H9 (cell line): Measurements from ENCODE around the gene PEDS1. TPM values are rescaled to one million over a fixed set of nuclear protein-coding genes. Genes with fewer than 3 reads are reported as not detected.

Experiments
- DNase-seq: peaks from one replicate; pipeline ENCODE4 v3.0.0-alpha.2; 2017
- H2AFZ ChIP-seq: one replicate; pipeline ENCODE4 v1.6.1; 2013; ENCODE audit warnings: mild to moderate bottlenecking, low read length, control low read depth, moderate library complexity
- H2AK5ac ChIP-seq: 2 replicates; pipeline ENCODE4 v1.6.1; 2013; ENCODE audit warnings: low read length, control low read depth, mixed read lengths; ENCODE audit not compliant: insufficient read length
- H2BK120ac ChIP-seq: one replicate; pipeline ENCODE4 v1.6.1; 2013; ENCODE audit warnings: low read depth, mild to moderate bottlenecking, low read length, control low read depth, inconsistent platforms; ENCODE audit not compliant: poor library complexity, severe bottlenecking
- H2BK12ac ChIP-seq: 2 replicates; pipeline ENCODE4 v1.6.1; 2013; ENCODE audit warnings: low read length, control low read depth, mixed read lengths, low read depth; ENCODE audit not compliant: insufficient read length
- H2BK15ac ChIP-seq: 2 replicates; pipeline ENCODE4 v1.6.1; 2013; ENCODE audit warnings: low read depth, low read length, control low read depth
- H2BK20ac ChIP-seq: one replicate; pipeline ENCODE4 v1.6.1; 2013; ENCODE audit warnings: low read depth, mild to moderate bottlenecking, low read length, control low read depth, inconsistent platforms; ENCODE audit not compliant: poor library complexity, severe bottlenecking
- H2BK5ac ChIP-seq: 2 replicates; pipeline ENCODE4 v1.6.1; 2013; ENCODE audit warnings: low read length, control low read depth, mixed read lengths; ENCODE audit not compliant: insufficient read length
- H3K14ac ChIP-seq: 2 replicates; pipeline ENCODE4 v1.6.1; 2013; ENCODE audit warnings: low read length, control low read depth; ENCODE audit not compliant: insufficient read depth
- H3K18ac ChIP-seq: 2 replicates; pipeline ENCODE4 v1.6.1; 2013; ENCODE audit warnings: low read depth, mild to moderate bottlenecking, mixed read lengths, low read length, control low read depth; ENCODE audit not compliant: insufficient read length
- H3K23ac ChIP-seq: 2 replicates; pipeline ENCODE4 v1.6.1; 2013; ENCODE audit warnings: low read length, control low read depth, mixed read lengths, low read depth; ENCODE audit not compliant: insufficient read length
- H3K23me2 ChIP-seq: 2 replicates; pipeline ENCODE4 v1.6.1; 2013; ENCODE audit warnings: low read depth, mild to moderate bottlenecking, mixed read lengths, low read length, control low read depth; ENCODE audit not compliant: insufficient read length, poor library complexity, severe bottlenecking
- H3K27ac ChIP-seq: 2 replicates; pipeline ENCODE4 v1.5.1; 2013; ENCODE audit warnings: low read length, control low read depth, mixed read lengths, low read depth; ENCODE audit not compliant: insufficient read length
- H3K27me3 ChIP-seq: 2 replicates; pipeline ENCODE4 v1.6.1; 2013; ENCODE audit warnings: low read length, control low read depth, inconsistent platforms; ENCODE audit not compliant: insufficient read depth
- H3K4ac ChIP-seq: 2 replicates; pipeline ENCODE4 v1.6.1; 2013; ENCODE audit warnings: low read depth, mild to moderate bottlenecking, control low read depth, inconsistent platforms, low read length, moderate library complexity
- H3K4me1 ChIP-seq: 2 replicates; pipeline ENCODE4 v1.6.1; 2013; ENCODE audit warnings: low read length, control low read depth, inconsistent platforms; ENCODE audit not compliant: insufficient read depth
- H3K4me2 ChIP-seq: 2 replicates; pipeline ENCODE4 v1.6.1; 2013; ENCODE audit warnings: low read length, control low read depth, mixed read lengths; ENCODE audit not compliant: insufficient read length, insufficient read depth
- H3K56ac ChIP-seq: 2 replicates; pipeline ENCODE4 v1.6.1; 2013; ENCODE audit warnings: low read depth, mild to moderate bottlenecking, mixed read lengths, low read length, control low read depth; ENCODE audit not compliant: insufficient read length
- H3K79me1 ChIP-seq: 2 replicates; pipeline ENCODE4 v1.6.1; 2013; ENCODE audit warnings: low read depth, mild to moderate bottlenecking, moderate library complexity, low read length, control low read depth, inconsistent platforms; ENCODE audit not compliant: insufficient read depth, poor library complexity, severe bottlenecking
- H3K79me2 ChIP-seq: 2 replicates; pipeline ENCODE4 v1.6.1; 2013; ENCODE audit warnings: low read length, control low read depth, inconsistent platforms; ENCODE audit not compliant: insufficient read depth
- H3K9ac ChIP-seq: 2 replicates; pipeline ENCODE4 v1.6.1; 2013; ENCODE audit warnings: low read length, control low read depth, mixed read lengths; ENCODE audit not compliant: insufficient read length; ENCODE audit errors: extremely low read depth
- H3K9me3 ChIP-seq: one replicate; pipeline ENCODE4 v1.6.1; 2013; ENCODE audit warnings: low read depth, low read length, inconsistent platforms; ENCODE audit not compliant: control insufficient read depth
- H3T11ph ChIP-seq: one replicate; pipeline ENCODE4 v1.6.1; 2013; ENCODE audit warnings: mild to moderate bottlenecking, low read length, control low read depth, inconsistent platforms
- H4K20me1 ChIP-seq: one replicate; pipeline ENCODE4 v1.6.1; 2013; ENCODE audit not compliant: control insufficient read depth, insufficient read length, insufficient read depth
- H4K5ac ChIP-seq: 2 replicates; pipeline ENCODE4 v1.6.1; 2013; ENCODE audit warnings: low read depth, mild to moderate bottlenecking, mixed read lengths, low read length, control low read depth; ENCODE audit not compliant: insufficient read length
- H4K8ac ChIP-seq: replicated peaks from 2 replicates; pipeline ENCODE4 v1.6.1; 2013; ENCODE audit warnings: low read length, control low read depth, mixed read lengths, low read depth; ENCODE audit not compliant: insufficient read length
- H4K91ac ChIP-seq: 2 replicates; pipeline ENCODE4 v1.6.1; 2013; ENCODE audit warnings: low read depth, mild to moderate bottlenecking, moderate library complexity, mixed read lengths, low read length, control low read depth; ENCODE audit not compliant: insufficient read length
- H3K27ac Mint-ChIP-seq, 3 experiments: 2 replicates in 2 of 3; 3 replicates in 1 of 3; pipeline ENCODE4 v1.8.0; 2020 to 2021; ENCODE audit warnings: mixed read lengths in 3 of 3, mild to moderate bottlenecking in 1 of 3, moderate library complexity in 1 of 3
- H3K27me3 Mint-ChIP-seq: 2 replicates; pipeline ENCODE4 v1.8.0; 2021; ENCODE audit warnings: low read depth, mild to moderate bottlenecking, moderate library complexity, mixed read lengths
- H3K36me3 Mint-ChIP-seq, 3 experiments: 2 replicates in 2 of 3; 3 replicates in 1 of 3; pipeline ENCODE4 v1.8.0; 2020 to 2021; ENCODE audit warnings: low read depth in 3 of 3, mixed read lengths in 3 of 3; ENCODE audit not compliant: insufficient read depth in 1 of 3
- H3K4me1 Mint-ChIP-seq, 2 experiments: 2 replicates each; pipeline ENCODE4 v1.8.0; 2020; ENCODE audit warnings: mixed read lengths in 2 of 2
- H3K4me3 Mint-ChIP-seq, 2 experiments: 2 replicates in 1 of 2; 3 replicates in 1 of 2; pipeline ENCODE4 v1.8.0; 2020 to 2021; ENCODE audit warnings: mild to moderate bottlenecking in 2 of 2, mixed read lengths in 2 of 2, moderate library complexity in 1 of 2
- H3K9me3 Mint-ChIP-seq, 2 experiments: 2 replicates in 1 of 2; 3 replicates in 1 of 2; pipeline ENCODE4 v1.8.0; 2020; ENCODE audit warnings: mild to moderate bottlenecking in 2 of 2, mixed read lengths in 2 of 2, moderate library complexity in 1 of 2
- WGBS: extraction: QIAGEN DNeasy Blood & Tissue Kit; methylation state at CpG from one replicate; pipeline ENCODE4 v1.1.7; 2013; ENCODE audit warnings: missing lambda C conversion rate, low lambda C conversion rate, mixed read lengths; ENCODE audit not compliant: insufficient read length; ENCODE audit errors: extremely low coverage; 5-methylcytosine and 5-hydroxymethylcytosine counted together
- total RNA-seq: library from RNA; stranded (reverse); gene quantifications from 2 replicates; pipeline ENCODE4 v1.2.1, GENCODE V29; 2021
- TF ChIP-seq, protein P1 (sequence below): fragments of 200-600 bp; sonication (generic); conservative IDR thresholded peaks from 3 replicates; pipeline ENCODE4 v1.8.0; 2021; ENCODE audit warnings: antibody characterized with exemption, mild to moderate bottlenecking

The PEDS1 gene
- total RNA-seq, 1 experiment from 2014 or later = 29.3 TPM

DNA sequence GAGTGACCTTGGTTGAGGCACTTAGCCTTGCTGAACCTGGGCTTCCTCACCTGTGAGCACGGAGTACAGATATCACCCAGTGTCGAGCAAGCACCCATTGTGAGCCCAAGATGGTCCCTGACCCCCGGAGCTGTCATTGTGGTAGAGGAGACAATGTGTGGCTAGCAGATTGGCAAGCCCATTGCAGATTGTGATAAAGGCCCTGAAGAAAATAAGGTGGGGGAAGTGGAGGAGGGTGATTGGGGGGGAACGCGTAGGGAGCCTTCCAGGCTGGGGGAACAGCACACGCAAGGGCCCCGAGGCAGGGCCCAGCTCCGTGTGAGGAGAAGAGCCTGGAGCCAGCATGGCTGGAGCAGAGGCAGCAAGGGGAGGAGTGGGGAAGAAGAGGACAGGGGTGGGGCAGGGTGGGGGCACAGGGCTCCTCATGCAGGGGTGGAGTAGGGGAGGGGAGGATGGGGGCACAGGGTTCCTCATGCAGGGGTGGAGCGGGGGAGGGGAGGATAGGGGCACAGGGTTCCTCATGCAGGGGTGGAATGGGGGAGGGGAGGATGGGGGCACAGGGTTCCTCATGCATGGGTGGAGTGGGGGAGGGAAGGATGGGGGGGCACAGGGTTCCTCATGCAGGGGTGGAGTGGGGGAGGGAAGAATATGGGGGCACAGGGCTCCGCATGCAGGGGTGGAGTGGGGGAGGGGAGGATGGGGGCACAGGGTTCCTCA, 44.1 kb upstream of the PEDS1 start:
- Histone ChIP-seq H4K8ac (no peak overlapping the region), H4K20me1 (peaks cover 3% of the 10 kb centered on the region), H2BK15ac (no peak overlapping the region), H4K91ac (no peak overlapping the region), H3K4me1 (peaks cover 3% of the 10 kb centered on the region; the same call in 1 of the 2 replicates), H2AFZ (no peak overlapping the region), H2AK5ac (no peak overlapping the region), H3K4ac (no peak overlapping the region), H3K79me2 (no peaks in the 10 kb centered on the region; the same call in 1 of the 2 replicates), H3K23ac (no peak overlapping the region), H3K14ac (no peak overlapping the region), H3K27me3 (no peaks in the 10 kb centered on the region), H2BK5ac (no peak overlapping the region), H2BK120ac (no peak overlapping the region), H3T11ph (no peak overlapping the region), H3K9me3 (no peaks in the 10 kb centered on the region), H3K56ac (no peak overlapping the region), H2BK12ac (no peak overlapping the region), H3K18ac (no peak overlapping the region), H4K5ac (no peak overlapping the region), H3K4me2 (no peak overlapping the region), H3K27ac (no peak overlapping the region), H2BK20ac (no peak overlapping the region), H3K79me1 (no peaks in the 10 kb centered on the region), H3K23me2 (peaks cover 5% of the 10 kb centered on the region), H3K9ac (no peak overlapping the region)
- WGBS = no CpG with 5 or more reads among the region's 10 CpGs
- DNase-seq = no peak
- Mint-ChIP-seq H3K27ac (peak overlapping the region in 1 of 3 experiments; percentile 23; a peak in 4 of 7 replicates), H3K9me3 (peaks cover 8 to 13% of the 10 kb centered on the region in 2 experiments), H3K36me3 (peaks cover 5 to 10% (median 10%) of the 10 kb centered on the region in 3 experiments), H3K4me3 (no peak overlapping the region), H3K27me3 (no peaks in the 10 kb centered on the region; the same call in 1 of the 2 replicates), H3K4me1 (peaks cover 39 to 50% of the 10 kb centered on the region in 2 experiments)
- TF ChIP-seq, protein P1, sequence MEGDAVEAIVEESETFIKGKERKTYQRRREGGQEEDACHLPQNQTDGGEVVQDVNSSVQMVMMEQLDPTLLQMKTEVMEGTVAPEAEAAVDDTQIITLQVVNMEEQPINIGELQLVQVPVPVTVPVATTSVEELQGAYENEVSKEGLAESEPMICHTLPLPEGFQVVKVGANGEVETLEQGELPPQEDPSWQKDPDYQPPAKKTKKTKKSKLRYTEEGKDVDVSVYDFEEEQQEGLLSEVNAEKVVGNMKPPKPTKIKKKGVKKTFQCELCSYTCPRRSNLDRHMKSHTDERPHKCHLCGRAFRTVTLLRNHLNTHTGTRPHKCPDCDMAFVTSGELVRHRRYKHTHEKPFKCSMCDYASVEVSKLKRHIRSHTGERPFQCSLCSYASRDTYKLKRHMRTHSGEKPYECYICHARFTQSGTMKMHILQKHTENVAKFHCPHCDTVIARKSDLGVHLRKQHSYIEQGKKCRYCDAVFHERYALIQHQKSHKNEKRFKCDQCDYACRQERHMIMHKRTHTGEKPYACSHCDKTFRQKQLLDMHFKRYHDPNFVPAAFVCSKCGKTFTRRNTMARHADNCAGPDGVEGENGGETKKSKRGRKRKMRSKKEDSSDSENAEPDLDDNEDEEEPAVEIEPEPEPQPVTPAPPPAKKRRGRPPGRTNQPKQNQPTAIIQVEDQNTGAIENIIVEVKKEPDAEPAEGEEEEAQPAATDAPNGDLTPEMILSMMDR = no peak
